IMR-90 (cell line): Measurements from ENCODE around the gene SMAP1. TPM values are rescaled to one million over a fixed set of nuclear protein-coding genes. Genes with fewer than 3 reads are reported as not detected.

Experiments used
- ATAC-seq: fragments of 200-7000 bp; cut with Tn5 transposase; 2 replicates; pipeline ENCODE4 v1.9.1; 2020; ENCODE audit warnings: low read depth, mild to moderate bottlenecking, moderate library complexity
- BruUV-seq: library from RNA; stranded (reverse); fragments of 400-500 nt; replicated peaks from 2 replicates; lab custom pipeline; 2021; lab: Mats Ljungman, UMichigan
- CTCF ChIA-PET: fragments of 300-600 bp; formaldehyde crosslinking; extraction: SDS; loops from one replicate; lab custom pipeline; 2021; ENCODE audit warnings: antibody characterized with exemption; lab: Yijun Ruan, JAX
- POLR2A ChIA-PET: fragments of 300-600 bp; sonication (Branson Sonifier 250); formaldehyde crosslinking; loops from one replicate; lab custom pipeline; 2022; ENCODE audit warnings: antibody characterized with exemption; ENCODE audit not compliant: unreplicated experiment; lab: Charles Lee
- DNase-seq: peaks from one replicate; pipeline ENCODE4 v3.0.0; 2013
- H2AFZ ChIP-seq: replicated peaks from 2 replicates; pipeline ENCODE3; 2013; ENCODE audit warnings: low read length, mild to moderate bottlenecking; ENCODE audit not compliant: poor library complexity
- H2AK5ac ChIP-seq: 2 replicates; pipeline ENCODE4 v1.6.1; 2013; ENCODE audit warnings: low read depth, low read length, inconsistent platforms
- H2AK9ac ChIP-seq: replicated peaks from 2 replicates; pipeline ENCODE3; 2013; ENCODE audit warnings: mild to moderate bottlenecking, low read depth, low read length, moderate library complexity; ENCODE audit not compliant: poor library complexity
- H2BK120ac ChIP-seq: 2 replicates; pipeline ENCODE4 v1.6.1; 2013; ENCODE audit warnings: low read depth, low read length, inconsistent platforms
- H2BK15ac ChIP-seq: 3 replicates; pipeline ENCODE4 v1.6.1; 2013; ENCODE audit warnings: low read depth, low read length, inconsistent platforms
- H2BK20ac ChIP-seq: 2 replicates; pipeline ENCODE4 v1.6.1; 2013; ENCODE audit warnings: low read depth, mild to moderate bottlenecking, inconsistent platforms, low read length, moderate library complexity
- H2BK5ac ChIP-seq: 2 replicates; pipeline ENCODE4 v1.6.1; 2013; ENCODE audit warnings: mild to moderate bottlenecking, low read depth, low read length, inconsistent platforms; ENCODE audit not compliant: poor library complexity, severe bottlenecking
- H3K14ac ChIP-seq: replicated peaks from 2 replicates; pipeline ENCODE4 v1.6.1; 2013; ENCODE audit warnings: low read depth, low read length, inconsistent platforms
- H3K18ac ChIP-seq: 2 replicates; pipeline ENCODE4 v1.6.1; 2013; ENCODE audit warnings: low read depth, low read length, control low read depth
- H3K23ac ChIP-seq: 2 replicates; pipeline ENCODE4 v1.6.1; 2013; ENCODE audit warnings: low read depth, low read length, inconsistent platforms
- H3K27ac ChIP-seq: 2 replicates; pipeline ENCODE4 v1.5.1; 2013; ENCODE audit warnings: mild to moderate bottlenecking, control low read depth, low read length; ENCODE audit not compliant: insufficient read depth
- H3K27me3 ChIP-seq: 2 replicates; pipeline ENCODE4 v1.6.1; 2013; ENCODE audit warnings: low read length; ENCODE audit not compliant: control insufficient read depth, insufficient read depth
- H3K36me3 ChIP-seq: 2 replicates; pipeline ENCODE4 v1.6.1; 2013; ENCODE audit warnings: low read length, mixed read lengths; ENCODE audit not compliant: control insufficient read depth, insufficient read depth
- H3K4ac ChIP-seq: 2 replicates; pipeline ENCODE4 v1.6.1; 2013; ENCODE audit warnings: low read depth, low read length, inconsistent platforms
- H3K4me1 ChIP-seq: 2 replicates; pipeline ENCODE4 v1.6.1; 2013; ENCODE audit warnings: low read length, mixed read lengths; ENCODE audit not compliant: control insufficient read depth, insufficient read depth
- H3K4me2 ChIP-seq: 2 replicates; pipeline ENCODE4 v1.6.1; 2013; ENCODE audit warnings: low read depth, mild to moderate bottlenecking, control low read depth, low read length, moderate library complexity
- H3K4me3 ChIP-seq: 2 replicates; pipeline ENCODE4 v1.5.1; 2013; ENCODE audit warnings: low read depth, mild to moderate bottlenecking, control low read depth, low read length, moderate library complexity; ENCODE audit not compliant: insufficient read depth
- H3K56ac ChIP-seq: 2 replicates; pipeline ENCODE4 v1.6.1; 2013; ENCODE audit warnings: low read length, inconsistent platforms; ENCODE audit not compliant: insufficient read depth; ENCODE audit errors: extremely low read depth
- H3K79me1 ChIP-seq, 2 experiments: 2 replicates each; pipeline ENCODE4 v1.6.1; 2013; ENCODE audit warnings: low read length in 2 of 2, inconsistent platforms in 1 of 2, low read depth in 1 of 2
- H3K9ac ChIP-seq: 2 replicates; pipeline ENCODE4 v1.6.1; 2013; ENCODE audit warnings: low read depth, low read length, control low read depth
- H3K9me1 ChIP-seq: 2 replicates; pipeline ENCODE4 v1.6.1; 2013; ENCODE audit warnings: low read length, inconsistent platforms; ENCODE audit not compliant: insufficient read depth
- H3K9me3 ChIP-seq: 2 replicates; pipeline ENCODE4 v1.6.1; 2013; ENCODE audit warnings: low read length; ENCODE audit not compliant: control insufficient read depth, insufficient read depth
- H4K20me1 ChIP-seq: 2 replicates; pipeline ENCODE4 v1.6.1; 2013; ENCODE audit warnings: low read length, inconsistent platforms; ENCODE audit not compliant: insufficient read depth
- H4K5ac ChIP-seq: 2 replicates; pipeline ENCODE4 v1.6.1; 2013; ENCODE audit warnings: mild to moderate bottlenecking, low read depth, low read length, control low read depth
- H4K8ac ChIP-seq, 2 experiments: 2 replicates each; pipeline ENCODE4 v1.6.1; 2013; ENCODE audit warnings: low read depth in 2 of 2, low read length in 2 of 2, control low read depth in 1 of 2, inconsistent platforms in 1 of 2
- H4K91ac ChIP-seq: 2 replicates; pipeline ENCODE4 v1.6.1; 2013; ENCODE audit warnings: low read depth, low read length, inconsistent platforms; ENCODE audit not compliant: insufficient read depth
- CHD1 ChIP-seq: IDR thresholded peaks from 2 replicates; pipeline ENCODE4 v1.6.1; 2012; ENCODE audit warnings: low read depth, low read length, improper control_type of control experiment
- CTCF ChIP-seq: conservative IDR thresholded peaks from 2 replicates; pipeline ENCODE4 v1.5.1; 2012; ENCODE audit warnings: mild to moderate bottlenecking, low read depth, low read length, improper control_type of control experiment
- MAZ ChIP-seq: IDR thresholded peaks from 2 replicates; pipeline ENCODE4 v1.6.1; 2012; ENCODE audit warnings: low read depth, mild to moderate bottlenecking, low read length, improper control_type of control experiment, moderate library complexity, borderline replicate concordance
- NFE2L2 ChIP-seq: fragments of 150-350 bp; IDR thresholded peaks from 2 replicates; pipeline ENCODE4 v1.6.1; 2016; ENCODE audit warnings: low read depth, mild to moderate bottlenecking, low read length
- POLR2A ChIP-seq: IDR thresholded peaks from 2 replicates; pipeline ENCODE4 v1.6.1; 2012; ENCODE audit warnings: mild to moderate bottlenecking, low read depth, low read length
- RAD21 ChIP-seq: IDR thresholded peaks from 2 replicates; pipeline ENCODE4 v1.6.1; 2012; ENCODE audit warnings: low read length, improper control_type of control experiment
- RFX5 ChIP-seq: IDR thresholded peaks from 2 replicates; pipeline ENCODE4 v1.8.0; 2012; ENCODE audit warnings: low read depth, mild to moderate bottlenecking, low read length, moderate library complexity
- USF2 ChIP-seq: fragments of 150-350 bp; IDR thresholded peaks from 2 replicates; pipeline ENCODE4 v1.6.1; 2017; ENCODE audit warnings: mild to moderate bottlenecking, antibody characterized with exemption, low read length, low read depth
- WGBS, 2 experiments: methylation state at CpG; one replicate each; pipeline versions ENCODE4 v1.1.5 to v1.1.7; 2013; ENCODE audit warnings: missing lambda C conversion rate in 2 of 2; ENCODE audit not compliant: insufficient read length in 1 of 2; ENCODE audit errors: extremely low coverage in 2 of 2; 5-methylcytosine and 5-hydroxymethylcytosine counted together
- dilution Hi-C: fragments of 300-500 bp; cut with HindIII; formaldehyde crosslinking; loops from one replicate; pipeline ENCODE4 v1.14.3; 2018; ENCODE audit warnings: low sequenced_read_pairs; ENCODE audit not compliant: unreplicated experiment
- in situ Hi-C: fragments of 300-500 bp; cut with MboI; formaldehyde crosslinking; loops from 3 replicates; pipeline ENCODE4 v1.14.3; 2019; ENCODE audit warnings: low sequenced_read_pairs, inconsistent platforms, mixed read lengths
- intact Hi-C: fragments of 100-400 bp; cut with micrococcal nuclease; formaldehyde crosslinking; loops from 2 replicates; pipeline ENCODE4 v1.10.0; 2022
- polyA plus RNA-seq, 3 experiments: library from polyadenylated mRNA; depleted of rRNA; stranded (reverse); fragments of >200 nt; gene quantifications; 2 replicates each; pipeline ENCODE4 v1.2.3, GENCODE V29; 2012; ENCODE audit warnings: low replicate concordance in 1 of 3
- total RNA-seq: library from RNA; depleted of rRNA; stranded (reverse); fragments of >200 nt; gene quantifications from 2 replicates; pipeline ENCODE4 v1.2.3, GENCODE V29; 2012

The SMAP1 gene
- total and polyA plus RNA-seq, 2 of the 4 experiments (the other 2 are of a cell fraction), result 14.8 to 16.7 TPM

- Histone ChIP-seq H4K20me1 (no peaks in the 10 kb centered on the region), H3K9ac (no peak overlapping the region), H3K9me1 (no peaks in the 10 kb centered on the region), H3K56ac (no peak overlapping the region), H4K5ac (no peak overlapping the region), H3K36me3 (no peaks in the 10 kb centered on the region), H3K18ac (no peak overlapping the region), H2AFZ (no peak overlapping the region), H2BK20ac (no peak overlapping the region), H2AK5ac (no peak overlapping the region), H4K8ac (no peak overlapping the region), H3K9me3 (no peaks in the 10 kb centered on the region), H3K79me1 (no peaks in the 10 kb centered on the region), H3K4ac (no peak overlapping the region), H2BK120ac (no peak overlapping the region), H3K14ac (no peak overlapping the region), H2BK15ac (no peak overlapping the region), H3K4me3 (no peak overlapping the region), H4K91ac (no peak overlapping the region), H3K27ac (no peak overlapping the region), H2BK5ac (no peak overlapping the region), H3K27me3 (no peaks in the 10 kb centered on the region), H3K4me1 (no peaks in the 10 kb centered on the region), H3K23ac (no peak overlapping the region), H2AK9ac (no peak overlapping the region), H3K4me2 (no peak overlapping the region)
- ChIA-PET POLR2A (no interaction called here), CTCF (interaction anchor here (0.7 to 1.6 kb wide), 3 partner anchors 20 to 132 kb away, joined by 3 read pairs; no protein-coding TSS in a partner anchor)
- BruUV-seq, result no TSS peak
- WGBS, 2 experiments, result no CpG with 5 or more reads among the region's 5 CpGs
- TF ChIP-seq CHD1, result no peak
- TF ChIP-seq CTCF, result no peak
- no peak for TF ChIP-seq NFE2L2
- TF ChIP-seq RFX5, result no peak
- no peak for TF ChIP-seq USF2
- no peak for TF ChIP-seq MAZ
- TF ChIP-seq RAD21, result no peak
- TF ChIP-seq POLR2A, result no peak
- ATAC-seq (no peak), DNase-seq (no peak)
- in situ Hi-C loops (no loop called here), dilution Hi-C loops (no loop called here), intact Hi-C loops (no loop called here)
Observed at GRCh38 chr6:70857387-70858077, 189.8 kb downstream of the SMAP1 start.
